HepG2 (cell line): ENCODE measurements around the gene SP140L. TPM values are rescaled to one million over a fixed set of nuclear protein-coding genes. Genes with fewer than 3 reads are reported as not detected.

Experiments
- XRCC5 ChIP-seq: fragments of 200-400 bp; formaldehyde crosslinking; optimal IDR thresholded peaks from 2 replicates; pipeline ENCODE3; 2017; ENCODE audit warnings: mild to moderate bottlenecking, low read length
- ZBTB4 ChIP-seq: sonication (generic); formaldehyde crosslinking; IDR thresholded peaks from 2 replicates; pipeline ENCODE4 v1.4.0; 2020; ENCODE audit warnings: missing genetic modification reagents, mild to moderate bottlenecking, borderline replicate concordance
- ZC3H13 ChIP-seq: sonication (generic); formaldehyde crosslinking; IDR thresholded peaks from 2 replicates; pipeline ENCODE4 v1.8.1; 2023; ENCODE audit warnings: mild to moderate bottlenecking, missing genetic modification reagents, moderate library complexity
- ZNF225 ChIP-seq: sonication (generic); formaldehyde crosslinking; IDR thresholded peaks from 2 replicates; pipeline ENCODE4 v1.4.0; 2020; ENCODE audit warnings: mild to moderate bottlenecking, missing genetic modification reagents
- ZNF616 ChIP-seq: sonication (generic); formaldehyde crosslinking; IDR thresholded peaks from 2 replicates; pipeline ENCODE4 v1.5.0; 2020; ENCODE audit warnings: low read depth, mild to moderate bottlenecking, missing genetic modification reagents
- ZNF788 ChIP-seq: sonication (generic); formaldehyde crosslinking; IDR thresholded peaks from 2 replicates; pipeline ENCODE4 v1.5.0; 2020; ENCODE audit warnings: mild to moderate bottlenecking, missing genetic modification reagents, borderline replicate concordance
- ZNF800 ChIP-seq: sonication (generic); formaldehyde crosslinking; IDR thresholded peaks from 2 replicates; pipeline ENCODE4 v1.4.0; 2020; ENCODE audit warnings: missing genetic modification reagents
- polyA plus RNA-seq, 8 experiments: library from polyadenylated mRNA; depleted of rRNA in 3 of 8; stranded (reverse) in 7 of 8; unstranded in 1 of 8; fragments of >200 nt; fragmentation: Illumina TruSeq in 4 of 8; extraction: Trizol in 4 of 8; gene quantifications; 2 replicates each; pipeline versions ENCODE4 v1.2.1 to v1.2.3, GENCODE V29; 2011 to 2016; ENCODE audit warnings: low read depth in 4 of 8, missing spikeins in 1 of 8, mixed read lengths in 1 of 8; ENCODE audit not compliant: insufficient read depth in 1 of 8
- total RNA-seq, 5 experiments: library from RNA; depleted of rRNA; stranded (reverse); fragments of >200 nt; fragmentation: Illumina TruSeq; extraction: Trizol; gene quantifications; 2 replicates each; pipeline ENCODE4 v1.2.3, GENCODE V29; 2016; ENCODE audit warnings: low read depth in 1 of 5

Gene SP140L
- total and polyA plus RNA-seq, 2 of the 13 experiments (the other 11 are each of a cell fraction or from before 2014, with no cell fraction given), result 10.9 to 17.5 TPM

GRCh38 chr2:230305416-230306275 lies 21.3 kb upstream of the SP140L start (continued):
- TF ChIP-seq ZBTB4 (CRISPR knock-in tag) (peak; percentile 21; the same call in 1 of the 2 replicates), ZNF788 (CRISPR knock-in tag) (no peak), XRCC5 (peak; percentile 33), ZNF616 (no peak), ZNF800 (CRISPR knock-in tag) (no peak), ZNF225 (CRISPR knock-in tag) (no peak), ZC3H13 (CRISPR knock-in tag) (no peak)
